Vagina (tissue), 2 donors: ENCODE data around the gene FOCAD. TPM values are rescaled to one million over a fixed set of nuclear protein-coding genes. Genes with fewer than 3 reads are reported as not detected.

ENCODE experiments used
- DNase-seq, 2 donors: peaks; one replicate each; pipeline ENCODE4 v3.0.0-alpha.2; 2017; ENCODE audit errors: extremely low spot score in 2 of 2
- H3K27ac ChIP-seq: fragments of 200-600 bp; sonication (generic); one replicate; pipeline ENCODE4 v1.5.1; 2019
- H3K27me3 ChIP-seq: fragments of 200-600 bp; sonication (generic); one replicate; pipeline ENCODE4 v1.5.1; 2019
- H3K36me3 ChIP-seq, 2 donors: fragments of 200-600 bp; sonication (generic); one replicate each; pipeline ENCODE4 v1.5.1; 2017 to 2019
- H3K4me1 ChIP-seq: fragments of 200-600 bp; sonication (generic); one replicate; pipeline ENCODE4 v1.5.1; 2019
- H3K4me3 ChIP-seq, 2 donors: fragments of 200-600 bp; sonication (generic); 1 replicate in 1 of 2; 2 replicates in 1 of 2; pipeline ENCODE4 v1.5.1; 2016 to 2019
- H3K9me3 ChIP-seq: fragments of 200-600 bp; sonication (generic); one replicate; pipeline ENCODE4 v1.5.1; 2019
- CTCF ChIP-seq, 3 experiments: fragments of 450-650 bp in 2 of 3; fragments of 200-600 bp in 1 of 3; sonication (generic) in 1 of 3; IDR thresholded peaks; one replicate each; pipeline ENCODE4 v1.5.1; 2017 to 2019; ENCODE audit warnings: antibody characterized with exemption in 3 of 3, mild to moderate bottlenecking in 2 of 3, moderate library complexity in 2 of 3
- POLR2A ChIP-seq, 2 donors: fragments of 450-650 bp; IDR thresholded peaks; one replicate each; pipeline ENCODE4 v1.6.1; 2017; ENCODE audit warnings: antibody characterized with exemption in 2 of 2, mild to moderate bottlenecking in 2 of 2, moderate library complexity in 2 of 2
- POLR2AphosphoS5 ChIP-seq, 2 donors: sonication (generic); formaldehyde crosslinking; IDR thresholded peaks; one replicate each; pipeline ENCODE4 v1.9.0; 2017; ENCODE audit warnings: antibody characterized with exemption in 2 of 2, mild to moderate bottlenecking in 2 of 2, low read depth in 1 of 2; ENCODE audit not compliant: insufficient read depth in 1 of 2
- intact Hi-C: fragments of 100-400 bp; cut with DNase I; formaldehyde crosslinking; loops from one replicate; pipeline ENCODE4 v1.15.1; 2023
- total RNA-seq: library from RNA; depleted of rRNA; stranded (reverse); fragments of >200 nt; gene quantifications from one replicate; pipeline ENCODE4 v1.2.3, GENCODE V29; 2016

The FOCAD gene
- total RNA-seq, 1 donor from 2014 or later, result 39.8 TPM

GRCh38 chr9:20698782-20699181, 14.7 kb downstream of the FOCAD start:
- no peak overlapping the region for H3K4me3 ChIP-seq
- intact Hi-C loops, result no loop called here
- H3K4me1 ChIP-seq, result peaks cover 10% of the 10 kb centered on the region
- H3K9me3 ChIP-seq, result no peaks in the 10 kb centered on the region
- no peaks in the 10 kb centered on the region for H3K36me3 ChIP-seq
- DNase-seq, result no peak
- TF ChIP-seq CTCF (IDR thresholded peaks at IDR 0.05), result no peak
- no peak for TF ChIP-seq POLR2A (IDR thresholded peaks at IDR 0.05)
- no peak for TF ChIP-seq POLR2AphosphoS5 (IDR thresholded peaks at IDR 0.05; ENCODE audit: insufficient read depth in 1 of 2, low read depth in 1 of 2)
- no peak overlapping the region for H3K27ac ChIP-seq
- no peaks in the 10 kb centered on the region for H3K27me3 ChIP-seq

GRCh38 chr9:20701060-20701459, 17.0 kb downstream of the FOCAD start:
- intact Hi-C loops, result no loop called here
- no peaks in the 10 kb centered on the region for H3K27me3 ChIP-seq
- H3K4me3 ChIP-seq, result no peak overlapping the region
- no peaks in the 10 kb centered on the region for H3K9me3 ChIP-seq
- TF ChIP-seq CTCF (IDR thresholded peaks at IDR 0.05), result no peak
- TF ChIP-seq POLR2A (IDR thresholded peaks at IDR 0.05), result no peak
- no peak for DNase-seq
- H3K36me3 ChIP-seq, result no peaks in the 10 kb centered on the region
- no peak overlapping the region for H3K27ac ChIP-seq
- H3K4me1 ChIP-seq, result peaks cover 10% of the 10 kb centered on the region

- intact Hi-C loops, result no loop called here
- Histone ChIP-seq H3K36me3 (no peaks in the 10 kb centered on the region), H3K9me3 (no peaks in the 10 kb centered on the region), H3K4me3 (no peak overlapping the region), H3K27me3 (no peaks in the 10 kb centered on the region), H3K27ac (no peak overlapping the region), H3K4me1 (peaks cover 10% of the 10 kb centered on the region)
- TF ChIP-seq CTCF (IDR thresholded peaks at IDR 0.05) (no peak), POLR2A (IDR thresholded peaks at IDR 0.05) (no peak), POLR2AphosphoS5 (IDR thresholded peaks at IDR 0.05; ENCODE audit: insufficient read depth in 1 of 2, low read depth in 1 of 2) (no peak)
- DNase-seq, result no peak
Observed at GRCh38 chr9:20702570-20702969, 18.5 kb downstream of the FOCAD start.

GRCh38 chr9:20703146-20703545, 19.1 kb downstream of the FOCAD start:
- intact Hi-C loops, result no loop called here

GRCh38 chr9:20707708-20708107, 23.6 kb downstream of the FOCAD start:
- Histone ChIP-seq H3K36me3 (no peaks in the 10 kb centered on the region), H3K4me3 (no peak overlapping the region), H3K9me3 (no peaks in the 10 kb centered on the region), H3K27me3 (no peaks in the 10 kb centered on the region), H3K27ac (no peak overlapping the region), H3K4me1 (no peaks in the 10 kb centered on the region)
- DNase-seq, result no peak
- no peak for TF ChIP-seq POLR2AphosphoS5 (IDR thresholded peaks at IDR 0.05; ENCODE audit: insufficient read depth in 1 of 2, low read depth in 1 of 2)
- TF ChIP-seq POLR2A (IDR thresholded peaks at IDR 0.05), result no peak
- intact Hi-C loops, result loop anchor here (2.0 kb wide), 1 partner anchor 13 kb away; no protein-coding TSS in a partner anchor

More at GRCh38 chr9:20703146-20703545, 19.1 kb downstream of the FOCAD start:
- Histone ChIP-seq H3K27ac (no peak overlapping the region), H3K36me3 (no peaks in the 10 kb centered on the region), H3K27me3 (no peaks in the 10 kb centered on the region), H3K4me3 (no peak overlapping the region), H3K4me1 (peaks cover 10% of the 10 kb centered on the region), H3K9me3 (no peaks in the 10 kb centered on the region)
- DNase-seq, result no peak
- no peak for TF ChIP-seq POLR2AphosphoS5 (IDR thresholded peaks at IDR 0.05; ENCODE audit: insufficient read depth in 1 of 2, low read depth in 1 of 2)
- TF ChIP-seq POLR2A (IDR thresholded peaks at IDR 0.05), result no peak
- no peak for TF ChIP-seq CTCF (IDR thresholded peaks at IDR 0.05)
